ENCODE measurements around the gene PNPT1.

PNPT1 gene

DNA sequence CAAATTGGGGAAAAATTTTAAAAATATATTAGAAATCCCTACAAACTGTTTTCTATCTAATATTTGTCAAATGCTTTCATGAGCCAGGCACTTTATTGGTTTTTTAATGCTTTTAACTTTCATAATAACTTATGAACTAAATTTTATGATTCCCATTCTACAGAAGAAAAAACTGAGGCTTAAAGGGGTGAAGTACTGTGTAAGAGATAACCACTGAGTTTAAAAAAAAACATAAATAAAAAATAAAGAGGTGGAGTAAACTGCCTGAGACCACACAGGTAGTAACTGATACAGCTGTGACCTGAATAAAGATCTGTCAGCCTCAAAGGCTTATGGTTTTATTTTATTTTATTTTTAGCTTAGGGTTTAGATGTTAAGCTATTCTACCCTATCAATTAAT is 24.7 kb downstream of the PNPT1 start:
- no peak for DNase-seq (ENCODE audit: low read depth)

- DNase-seq (ENCODE audit: low read depth) = no peak
These were observed 40.4 kb downstream of the PNPT1 start for GRCh38 chr2:55653255-55653654.

DNA sequence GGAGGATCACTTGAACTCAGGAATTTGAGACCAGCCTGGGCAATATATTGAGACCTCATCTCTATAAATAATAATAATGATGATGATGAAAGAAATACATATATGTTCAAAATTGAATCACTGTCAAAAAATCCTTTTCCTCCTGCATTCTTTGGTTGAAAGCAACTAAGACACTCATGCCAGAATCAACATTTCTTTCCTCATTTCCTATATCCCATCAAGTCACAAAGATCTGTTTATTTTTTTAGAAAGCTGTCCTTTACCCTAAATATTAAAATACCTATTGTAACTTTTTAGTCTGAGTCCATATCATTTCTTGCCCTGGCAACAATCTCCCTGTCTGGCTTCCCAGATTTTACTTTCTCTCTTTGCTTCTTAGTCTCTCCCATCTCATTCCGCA is 44.4 kb downstream of the PNPT1 start:
- DNase-seq (ENCODE audit: low read depth) = no peak

DNA sequence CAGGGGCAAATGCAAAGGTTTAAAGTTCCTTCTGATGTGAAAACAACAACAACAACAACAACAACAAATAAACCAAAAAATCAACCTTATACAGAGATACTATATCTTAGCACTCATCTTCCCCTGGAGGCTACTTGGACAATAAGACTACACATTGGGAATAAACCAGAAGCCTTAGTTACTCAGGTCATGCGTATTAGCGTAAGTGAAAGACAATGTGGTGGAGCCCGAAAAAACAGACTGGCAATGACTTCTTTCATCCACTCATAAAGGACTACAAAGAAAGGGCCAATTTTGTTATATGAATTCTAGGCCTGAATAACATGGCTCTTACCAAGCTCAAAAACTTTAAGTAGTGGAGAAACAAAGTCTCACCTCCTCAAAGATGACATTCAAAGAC is 56.8 kb downstream of the PNPT1 start:
- no peak for DNase-seq (ENCODE audit: low read depth)

DNA sequence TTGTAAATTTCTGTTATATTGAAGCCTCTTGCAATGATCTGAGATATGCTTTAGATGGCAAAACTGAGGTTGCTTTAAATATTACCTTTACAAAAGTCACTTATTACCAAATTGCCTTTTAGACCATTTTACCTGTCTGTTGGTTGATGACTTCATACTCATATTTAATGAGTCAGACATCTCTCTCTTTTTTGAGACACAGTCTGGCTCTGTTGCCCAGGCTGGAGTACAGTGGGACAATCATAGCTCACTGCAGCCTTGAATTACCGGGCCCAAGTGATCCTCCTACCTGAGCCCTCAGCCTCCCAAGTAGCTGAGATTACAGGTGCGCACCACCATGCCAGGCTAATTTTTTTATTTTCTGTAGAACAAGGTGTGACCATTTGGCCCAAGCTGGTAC is 64.7 kb downstream of the PNPT1 start:
- no peak for DNase-seq (ENCODE audit: low read depth)

DNA sequence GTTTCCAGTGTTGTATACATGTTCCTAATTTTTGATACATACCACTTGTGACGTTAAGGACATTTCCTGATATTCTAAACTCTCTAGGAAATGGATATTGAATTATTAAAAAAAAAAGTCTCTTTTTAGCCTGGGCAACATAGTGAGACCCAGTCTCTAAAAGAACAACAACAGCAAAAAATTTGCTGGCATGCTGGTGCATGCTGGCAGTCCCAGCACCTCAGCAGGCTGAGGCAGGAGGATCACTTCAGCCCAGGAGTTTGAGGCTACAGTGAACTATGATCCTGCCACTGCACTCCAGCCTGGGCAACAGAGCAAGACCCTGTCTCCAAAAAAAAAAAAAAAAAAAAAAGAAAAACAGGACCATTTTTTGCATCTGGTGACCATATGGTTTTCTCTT is 65.7 kb downstream of the PNPT1 start:
- DNase-seq (ENCODE audit: low read depth) = no peak

DNA sequence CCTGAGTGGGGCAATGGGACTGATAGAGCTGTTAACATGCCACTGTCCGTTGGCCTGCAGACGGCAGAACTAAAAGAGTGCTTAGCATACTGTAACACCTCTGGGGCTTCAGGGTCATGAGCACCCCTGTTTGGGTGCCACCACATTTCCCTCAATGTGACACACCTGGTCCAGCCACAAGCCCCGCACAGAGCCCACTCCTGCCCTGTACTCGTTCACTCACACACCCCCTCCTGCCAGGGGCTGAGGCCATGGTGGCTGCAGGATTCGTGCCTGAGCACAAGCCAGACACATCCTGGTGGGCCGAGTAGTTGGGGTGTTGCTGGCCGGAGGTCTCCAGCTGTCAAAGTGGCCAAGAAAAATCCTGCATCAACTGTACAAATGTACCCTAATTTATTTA is 71.8 kb downstream of the PNPT1 start:
- DNase-seq (ENCODE audit: low read depth) = no peak

DNA sequence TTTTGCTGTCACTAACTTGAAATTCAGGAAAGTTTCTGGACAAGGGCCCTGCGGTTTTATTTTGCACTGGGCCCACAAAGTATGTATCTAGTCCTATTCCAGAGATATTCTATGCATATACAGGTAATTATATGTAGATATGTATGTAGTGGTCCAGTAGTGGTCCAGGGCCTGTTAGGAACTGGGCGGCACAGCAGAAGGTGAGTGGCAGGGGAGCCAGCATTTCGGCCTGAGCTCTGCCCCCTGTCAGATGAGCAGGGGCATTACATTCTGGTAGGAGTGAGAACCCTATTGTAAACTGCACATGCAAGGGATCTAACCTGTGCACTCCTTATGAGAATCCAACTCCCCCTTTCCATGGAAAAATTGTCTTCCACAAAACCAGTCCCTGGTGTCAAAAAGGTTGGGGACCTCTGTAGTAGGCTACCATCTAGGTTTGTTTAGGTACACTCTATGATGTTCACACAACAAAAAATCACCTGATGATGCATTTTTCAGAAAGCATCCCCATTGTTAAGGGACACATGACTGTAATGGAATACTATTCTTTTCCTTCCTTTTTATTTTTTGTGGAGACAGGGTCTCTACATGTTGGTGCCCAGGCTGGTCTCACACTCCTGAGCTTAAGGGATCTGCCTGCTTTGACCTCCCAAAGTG is 73.4 kb downstream of the PNPT1 start:
- no peak for DNase-seq (ENCODE audit: low read depth)

DNA sequence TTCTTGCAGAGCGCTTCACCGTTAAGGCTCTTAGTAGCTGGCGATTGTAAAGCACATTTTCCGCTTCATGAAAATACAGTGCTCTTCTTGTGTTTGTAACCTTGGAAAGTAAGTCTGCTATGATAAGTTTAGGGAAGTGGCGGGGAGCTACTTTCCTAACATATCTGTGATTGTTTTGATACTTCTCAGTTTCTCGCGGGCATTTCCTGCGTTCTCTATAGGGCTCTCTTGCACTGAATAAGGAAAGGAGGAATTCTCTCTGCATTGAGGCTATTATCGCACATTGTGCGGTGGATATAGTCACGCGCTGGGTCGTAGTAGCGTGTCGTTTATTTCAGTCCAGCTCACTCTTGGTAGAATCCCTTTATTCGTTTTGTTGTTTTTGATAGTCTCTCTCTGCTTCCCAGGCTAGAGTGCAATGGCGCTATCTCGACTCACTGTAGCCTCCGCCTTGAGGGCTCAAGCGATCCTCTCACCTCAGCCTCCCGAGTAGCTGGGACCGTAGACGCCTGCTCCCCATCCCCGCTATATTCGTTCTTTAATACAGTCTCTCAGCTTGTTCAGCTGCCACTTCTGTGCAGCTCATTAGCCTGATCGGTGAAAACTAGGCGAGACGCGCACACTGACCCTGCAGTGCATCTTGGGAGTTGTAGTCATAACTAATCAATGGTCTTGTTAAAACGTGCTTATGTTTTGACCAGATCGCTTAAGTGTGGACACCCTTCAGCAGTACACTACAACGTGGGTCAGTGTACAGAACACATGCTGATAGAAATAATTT is 75.2 kb downstream of the PNPT1 start:
- peak; percentile 19 for DNase-seq (ENCODE audit: low read depth)

DNA sequence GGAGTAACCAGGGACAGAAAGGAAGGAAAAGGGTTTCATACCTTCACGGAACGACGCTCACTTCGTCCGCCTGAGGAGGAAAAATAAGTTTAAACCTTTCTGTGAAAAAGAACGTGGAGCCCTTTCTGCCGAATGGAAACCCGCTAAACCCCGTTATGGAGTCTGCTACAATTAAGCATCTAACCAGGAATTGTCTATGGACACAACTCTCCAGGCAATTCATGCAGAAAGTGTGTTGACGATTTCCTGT is 75.7 kb downstream of the PNPT1 start:
- no peak for DNase-seq (ENCODE audit: low read depth)

DNA sequence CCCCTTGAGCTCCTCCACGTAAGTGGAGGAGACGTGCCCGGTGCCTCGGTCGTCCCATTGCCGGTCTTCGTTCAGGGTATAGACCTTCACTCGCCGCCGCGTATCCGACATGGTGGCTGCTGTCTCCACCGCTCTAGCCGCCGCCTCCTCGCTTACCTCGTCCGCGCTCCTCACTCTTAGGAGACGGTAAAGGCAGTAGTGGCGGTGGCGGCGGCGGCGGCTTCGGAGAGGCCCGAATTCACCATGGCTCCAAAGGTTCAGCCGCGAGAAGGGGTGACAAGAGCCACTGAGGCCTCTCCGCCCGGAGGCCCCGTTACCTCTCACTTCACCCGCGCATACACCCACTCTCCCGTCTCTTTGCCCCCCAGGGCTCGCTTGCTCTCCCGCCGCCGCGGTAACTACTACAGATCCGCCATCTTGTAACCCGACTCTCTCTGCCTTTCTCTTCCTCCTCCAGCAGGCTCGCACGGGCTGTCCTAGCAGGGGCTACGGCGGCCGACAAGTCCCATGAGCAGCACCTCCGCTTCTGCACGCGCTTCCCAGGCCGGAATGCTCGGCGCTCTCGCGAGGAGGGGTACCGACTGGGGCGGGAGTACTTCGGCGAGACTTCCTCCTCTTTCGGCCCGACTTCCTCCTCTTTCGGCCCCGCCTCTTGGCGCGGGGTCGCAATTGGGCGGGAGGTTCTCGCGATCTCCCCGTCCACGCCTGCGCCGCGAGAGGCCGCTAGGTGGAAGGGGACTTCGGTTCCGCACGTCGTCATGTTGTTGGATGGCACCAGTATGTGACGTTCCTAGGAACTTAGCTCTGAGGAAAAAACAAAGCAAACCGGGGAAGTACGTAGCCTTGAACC is 76.2 kb downstream of the PNPT1 start, which contains the start of gene PPP4R3B:
PPP4R3B (minus strand) TSS at position 448 of the 850 bp plus-strand sequence; CDS start at position 111, 337 bp downstream.
- peak; percentile 94 for DNase-seq (ENCODE audit: low read depth)

- no peak for DNase-seq (ENCODE audit: low read depth)
These were observed 77.0 kb downstream of the PNPT1 start for GRCh38 chr2:55616551-55617174.

DNA sequence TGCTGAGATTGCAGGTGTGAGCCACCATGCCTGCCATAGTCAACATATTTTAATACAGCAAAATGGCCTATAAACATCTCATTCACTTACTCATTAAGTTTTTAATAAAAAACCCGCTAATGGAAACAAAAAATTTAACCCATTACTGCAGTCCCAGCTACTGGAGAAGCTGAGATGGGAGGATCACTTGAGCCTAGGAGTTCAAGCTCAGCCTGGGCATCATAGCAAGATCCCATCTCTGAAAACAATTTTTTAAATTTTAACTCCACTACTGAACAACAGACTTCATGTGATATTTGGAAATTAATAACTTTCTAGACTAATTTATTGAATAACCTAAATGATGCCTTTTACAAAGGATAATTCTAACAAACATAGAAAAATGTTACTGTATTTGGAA is 81.6 kb downstream of the PNPT1 start:
- DNase-seq (ENCODE audit: low read depth) = no peak

GRCh38 chr2:55610954-55611743 is 82.5 kb downstream of the PNPT1 start:
- no peak for DNase-seq (ENCODE audit: low read depth)

DNA sequence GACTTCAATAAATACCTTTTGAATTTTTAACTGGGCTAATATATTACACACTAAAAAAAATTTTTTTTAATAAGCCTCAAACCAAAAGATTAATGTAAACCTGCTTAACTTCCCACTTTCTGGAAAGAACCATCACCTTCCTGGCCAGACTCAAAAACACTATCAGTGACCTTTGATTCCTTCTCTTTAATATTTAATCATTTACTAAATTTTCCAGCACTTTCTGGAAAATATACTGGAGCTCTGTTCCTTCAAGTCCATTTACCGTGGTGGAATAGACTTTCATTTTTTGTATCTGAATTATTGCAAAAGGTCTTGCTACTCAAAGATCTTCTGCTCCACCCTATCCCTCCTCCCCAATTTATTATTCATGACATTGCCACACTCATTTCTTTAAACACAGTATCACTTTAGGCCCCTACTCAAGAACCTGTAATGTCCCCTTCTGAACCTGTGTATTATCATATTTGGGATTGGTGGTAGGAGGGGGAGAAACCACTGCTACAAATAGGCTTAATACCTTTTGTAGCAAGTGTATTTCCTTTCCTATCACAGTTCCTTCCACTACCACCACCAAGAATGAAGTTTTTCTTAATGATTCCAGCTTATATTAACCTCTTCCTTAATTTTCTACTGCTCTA is 83.6 kb downstream of the PNPT1 start:
- DNase-seq (ENCODE audit: low read depth) = no peak

GRCh38 chr2:55609193-55609794 is 84.3 kb downstream of the PNPT1 start:
- DNase-seq (ENCODE audit: low read depth) = no peak

DNA sequence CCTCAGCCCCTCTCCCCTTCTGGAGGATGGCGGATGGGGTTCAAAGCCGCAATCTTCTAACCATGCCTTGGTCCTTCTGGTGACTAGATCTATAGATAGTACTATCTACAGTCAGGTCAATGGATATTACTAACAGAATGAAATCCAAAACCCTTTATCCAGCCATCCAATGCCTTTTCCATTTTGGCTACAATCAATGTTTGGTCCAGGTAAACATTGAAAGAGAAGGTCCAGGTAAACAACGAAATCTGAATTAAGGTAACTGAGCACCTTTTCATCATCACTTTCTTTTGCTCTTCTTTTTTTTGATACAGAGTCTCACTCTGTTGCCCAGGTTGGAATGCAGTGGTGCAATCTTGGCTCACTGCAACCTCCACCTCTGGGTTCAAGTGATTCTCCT is 85.9 kb downstream of the PNPT1 start:
- DNase-seq (ENCODE audit: low read depth) = no peak

GRCh38 chr2:55604027-55604565 is 89.5 kb downstream of the PNPT1 start:
- DNase-seq (ENCODE audit: low read depth) = no peak

DNA sequence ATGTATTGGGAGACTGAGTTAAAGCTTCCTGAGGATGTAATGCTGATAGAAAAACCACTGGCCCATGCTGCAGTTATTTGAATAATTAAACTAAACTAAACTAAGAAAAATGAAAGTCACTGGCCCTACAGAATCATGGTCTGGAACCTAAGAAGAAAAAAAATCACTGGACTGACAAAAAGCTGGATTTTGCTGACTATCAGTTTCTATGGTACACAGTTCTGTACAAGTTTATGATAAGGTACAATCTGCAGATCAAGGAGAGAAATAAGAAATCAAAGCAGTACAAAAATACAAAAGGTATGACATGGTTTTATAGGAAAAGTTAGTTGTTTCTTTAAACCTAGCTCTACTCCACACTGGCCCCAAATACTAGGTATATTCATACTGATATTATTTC is 91.8 kb downstream of the PNPT1 start:
- no peak for DNase-seq (ENCODE audit: low read depth)

DNA sequence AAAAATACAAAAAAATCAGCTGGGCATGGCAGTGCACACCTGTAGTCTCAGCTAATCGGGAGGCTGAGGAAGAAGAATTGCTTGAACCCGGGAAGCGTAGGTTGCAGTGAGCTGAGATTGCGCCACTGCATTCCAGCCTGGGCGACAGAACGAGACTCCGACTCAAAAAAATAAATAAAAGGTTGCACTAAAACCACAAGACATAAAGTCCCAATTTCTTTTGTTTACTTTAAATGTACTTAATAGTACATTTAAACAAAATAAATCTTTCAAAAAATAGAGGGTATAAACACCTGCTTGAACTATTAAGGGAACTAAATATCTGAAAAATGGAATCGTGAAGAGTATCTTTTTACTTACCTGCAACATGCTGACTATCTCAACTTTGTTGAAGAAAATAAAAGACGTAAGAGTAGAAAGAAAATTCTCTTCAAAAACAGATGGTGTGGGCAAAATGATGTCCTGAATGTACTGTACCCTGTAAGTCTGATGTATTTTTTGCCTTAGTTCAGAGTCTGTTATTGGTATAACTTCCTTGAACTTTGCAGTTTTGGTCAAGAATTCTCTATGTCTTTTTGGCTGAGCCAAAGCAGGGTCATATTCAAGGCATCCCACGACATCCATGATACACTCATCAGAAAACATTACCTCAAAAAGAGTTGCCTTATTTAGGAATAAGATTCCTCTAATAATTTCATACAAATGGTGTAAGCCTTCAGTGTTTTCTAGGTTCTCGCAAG is 95.4 kb downstream of the PNPT1 start:
- DNase-seq (ENCODE audit: low read depth) = no peak

Data from activated T-cell treated with anti-CD3 and anti-CD28 coated beads for 1 hour (primary cell).